ENCODE data around the gene LCORL. TPM values are rescaled to one million over a fixed set of nuclear protein-coding genes. Genes with fewer than 3 reads are reported as not detected.
"Not testable (repeated sequence)": the region's sequence is repeated elsewhere in the genome, so short reads cannot be mapped to it uniquely, and the experiment has no call there.

Gene LCORL
- polyA plus RNA-seq, 6 donors from 2014 or later, result 8.0 to 20.2 (median 16.7) TPM

GRCh38 chr4:17859793-17860406 is 161.7 kb downstream of the LCORL start:
- DNase-seq, result no peak
- peaks cover 8 to 43% (median 19%) of the 10 kb centered on the region in 7 donors for H3K9me3 Mint-ChIP-seq
- no peak overlapping the region for H3K27ac Mint-ChIP-seq
- no peaks in the 10 kb centered on the region for H3K4me1 Mint-ChIP-seq
- no peaks in the 10 kb centered on the region for H3K27me3 Mint-ChIP-seq
- peaks cover 19 to 20% of the 10 kb centered on the region in 2 donors for H3K36me3 Mint-ChIP-seq
- no peak overlapping the region for H3K4me3 Mint-ChIP-seq
- no peak for ATAC-seq (ENCODE audit: low read depth in 2 of 2)

- ATAC-seq (ENCODE audit: low read depth in 2 of 2) (no peak), DNase-seq (no peak)
- H3K4me3 Mint-ChIP-seq, result no peak overlapping the region
- H3K27me3 Mint-ChIP-seq, result no peaks in the 10 kb centered on the region
- no peaks in the 10 kb centered on the region for H3K4me1 Mint-ChIP-seq
- H3K9me3 Mint-ChIP-seq, result peaks cover 0 to 12% (median 4%) of the 10 kb centered on the region in 7 donors
- H3K36me3 Mint-ChIP-seq, result peaks cover 4 to 8% of the 10 kb centered on the region in 2 donors
- peak overlapping the region in 1 of 6 donors; percentile 58 for H3K27ac Mint-ChIP-seq
These were observed 167.5 kb downstream of the LCORL start for GRCh38 chr4:17854036-17854435.

- peaks cover 0 to 4% (median 0%) of the 10 kb centered on the region in 7 donors for H3K9me3 Mint-ChIP-seq
These were observed 169.6 kb downstream of the LCORL start for GRCh38 chr4:17851959-17852358.

GRCh38 chr4:17850295-17850694 is 171.3 kb downstream of the LCORL start:
- not testable (repeated sequence) for H3K4me3 Mint-ChIP-seq; H3K36me3 Mint-ChIP-seq; H3K9me3 Mint-ChIP-seq; H3K4me1 Mint-ChIP-seq; H3K27ac Mint-ChIP-seq; ATAC-seq (ENCODE audit: low read depth in 2 of 2); H3K27me3 Mint-ChIP-seq; DNase-seq

More at GRCh38 chr4:17851959-17852358, 169.6 kb downstream of the LCORL start:
- Mint-ChIP-seq H3K4me1 (no peaks in the 10 kb centered on the region), H3K36me3 (no peaks in the 10 kb centered on the region), H3K4me3 (no peak overlapping the region), H3K27me3 (no peaks in the 10 kb centered on the region), H3K27ac (no peak overlapping the region)
- no peak for DNase-seq
- ATAC-seq (ENCODE audit: low read depth in 2 of 2), result no peak

GRCh38 chr4:17846266-17846665 is 175.3 kb downstream of the LCORL start:
- peaks cover 0 to 4% (median 0%) of the 10 kb centered on the region in 7 donors for H3K9me3 Mint-ChIP-seq
- H3K4me1 Mint-ChIP-seq, result no peaks in the 10 kb centered on the region

GRCh38 chr4:17823871-17824669 is 197.5 kb downstream of the LCORL start:
- no peak for ATAC-seq (ENCODE audit: low read depth in 2 of 2)
- no peak for DNase-seq
- Mint-ChIP-seq H3K4me3 (no peak overlapping the region), H3K4me1 (no peaks in the 10 kb centered on the region), H3K27me3 (no peaks in the 10 kb centered on the region), H3K27ac (peak overlapping the region in 1 of 6 donors; percentile 54), H3K36me3 (no peaks in the 10 kb centered on the region), H3K9me3 (no peaks in the 10 kb centered on the region)

More at GRCh38 chr4:17846266-17846665, 175.3 kb downstream of the LCORL start:
- ATAC-seq (ENCODE audit: low read depth in 2 of 2) (no peak), DNase-seq (no peak)
- Mint-ChIP-seq H3K36me3 (no peaks in the 10 kb centered on the region), H3K27ac (no peak overlapping the region), H3K27me3 (no peaks in the 10 kb centered on the region), H3K4me3 (no peak overlapping the region)

- H3K9me3 Mint-ChIP-seq, result no peaks in the 10 kb centered on the region
These were observed 204.5 kb downstream of the LCORL start for GRCh38 chr4:17817027-17817426.

GRCh38 chr4:17816142-17816541 is 205.4 kb downstream of the LCORL start:
- DNase-seq, result no peak
- Mint-ChIP-seq H3K27ac (no peak overlapping the region), H3K36me3 (no peaks in the 10 kb centered on the region), H3K27me3 (no peaks in the 10 kb centered on the region), H3K4me1 (peaks cover 4 to 9% (median 6%) of the 10 kb centered on the region in 3 donors), H3K9me3 (no peaks in the 10 kb centered on the region), H3K4me3 (no peak overlapping the region)
- ATAC-seq (ENCODE audit: low read depth in 2 of 2), result no peak

More at GRCh38 chr4:17817027-17817426, 204.5 kb downstream of the LCORL start:
- Mint-ChIP-seq H3K27ac (no peak overlapping the region), H3K27me3 (no peaks in the 10 kb centered on the region), H3K4me1 (peaks cover 0 to under 1% (median 0%) of the 10 kb centered on the region in 3 donors), H3K4me3 (no peak overlapping the region), H3K36me3 (no peaks in the 10 kb centered on the region)
- peak; percentile 64 to 82 for ATAC-seq (ENCODE audit: low read depth in 2 of 2)
- DNase-seq, result peak; percentile 34

- Mint-ChIP-seq H3K4me1 (peaks cover 21 to 25% (median 24%) of the 10 kb centered on the region in 3 donors), H3K27me3 (no peaks in the 10 kb centered on the region), H3K9me3 (no peaks in the 10 kb centered on the region), H3K36me3 (no peaks in the 10 kb centered on the region), H3K27ac (peak overlapping the region in 1 of 6 donors; percentile 69), H3K4me3 (no peak overlapping the region)
- ATAC-seq (ENCODE audit: low read depth in 2 of 2), result no peak
- no peak for DNase-seq
These were observed 207.4 kb downstream of the LCORL start for GRCh38 chr4:17814140-17814539.

- no peak for ATAC-seq (ENCODE audit: low read depth in 2 of 2)
- Mint-ChIP-seq H3K36me3 (peaks cover 0 to 5% of the 10 kb centered on the region in 2 donors), H3K4me1 (peaks cover 27 to 37% (median 34%) of the 10 kb centered on the region in 3 donors), H3K9me3 (no peaks in the 10 kb centered on the region), H3K4me3 (peak overlapping the region in 1 of 8 donors; percentile 92), H3K27me3 (no peaks in the 10 kb centered on the region), H3K27ac (peak overlapping the region in 1 of 6 donors; percentile 28)
- no peak for DNase-seq
These were observed 208.8 kb downstream of the LCORL start for GRCh38 chr4:17812801-17813200.

- Mint-ChIP-seq H3K27me3 (no peaks in the 10 kb centered on the region), H3K4me3 (peak overlapping the region in 4 of 8 donors; percentile 79 to 93 (median 92)), H3K4me1 (peaks cover 34 to 44% (median 40%) of the 10 kb centered on the region in 3 donors), H3K27ac (peak overlapping the region in 1 of 6 donors; percentile 2), H3K9me3 (no peaks in the 10 kb centered on the region), H3K36me3 (peaks cover 0 to 5% of the 10 kb centered on the region in 2 donors)
- no peak for ATAC-seq (ENCODE audit: low read depth in 2 of 2)
- no peak for DNase-seq
These were observed 209.4 kb downstream of the LCORL start for GRCh38 chr4:17812125-17812524.

- DNase-seq, result peak; percentile 15
- peaks cover 0 to 5% of the 10 kb centered on the region in 2 donors for H3K36me3 Mint-ChIP-seq
These were observed 210.4 kb downstream of the LCORL start for GRCh38 chr4:17811078-17811603.

GRCh38 chr4:17810260-17811077 is 211.1 kb downstream of the LCORL start, which contains the start of the genes DCAF16 and NCAPG:
Gene DCAF16 (minus strand): TSS chr4:17810757. CDS start chr4:17804141, 6,616 bp downstream.
Gene NCAPG (plus strand): TSS chr4:17810979. CDS start chr4:17811078, 99 bp downstream.
- H3K27me3 Mint-ChIP-seq, result no peaks in the 10 kb centered on the region
- ATAC-seq (ENCODE audit: low read depth in 2 of 2) (peak; percentile 85 to 89), DNase-seq (peak; percentile 99)
- H3K4me1 Mint-ChIP-seq, result peaks cover 41 to 61% (median 56%) of the 10 kb centered on the region in 3 donors
- peak within 1 kb of the TSS; percentile 96 to 100 (median 99) for H3K27ac Mint-ChIP-seq
- peaks cover 0 to 5% of the 10 kb centered on the region in 2 donors for H3K36me3 Mint-ChIP-seq
- H3K9me3 Mint-ChIP-seq, result no peaks in the 10 kb centered on the region
- H3K4me3 Mint-ChIP-seq, result peak within 1 kb of the TSS; percentile 90 to 100 (median 98)

More at GRCh38 chr4:17811078-17811603, 210.4 kb downstream of the LCORL start:
- Mint-ChIP-seq H3K9me3 (no peaks in the 10 kb centered on the region), H3K27ac (peak overlapping the region in 4 of 6 donors; percentile 96 to 100 (median 100)), H3K4me1 (peaks cover 41 to 54% (median 50%) of the 10 kb centered on the region in 3 donors), H3K27me3 (no peaks in the 10 kb centered on the region), H3K4me3 (peak overlapping the region; percentile 90 to 100 (median 98))
- ATAC-seq (ENCODE audit: low read depth in 2 of 2), result peak; percentile 4 to 6
